ENCODE results near the gene OR2H1.

OR2H1 gene

DNA sequence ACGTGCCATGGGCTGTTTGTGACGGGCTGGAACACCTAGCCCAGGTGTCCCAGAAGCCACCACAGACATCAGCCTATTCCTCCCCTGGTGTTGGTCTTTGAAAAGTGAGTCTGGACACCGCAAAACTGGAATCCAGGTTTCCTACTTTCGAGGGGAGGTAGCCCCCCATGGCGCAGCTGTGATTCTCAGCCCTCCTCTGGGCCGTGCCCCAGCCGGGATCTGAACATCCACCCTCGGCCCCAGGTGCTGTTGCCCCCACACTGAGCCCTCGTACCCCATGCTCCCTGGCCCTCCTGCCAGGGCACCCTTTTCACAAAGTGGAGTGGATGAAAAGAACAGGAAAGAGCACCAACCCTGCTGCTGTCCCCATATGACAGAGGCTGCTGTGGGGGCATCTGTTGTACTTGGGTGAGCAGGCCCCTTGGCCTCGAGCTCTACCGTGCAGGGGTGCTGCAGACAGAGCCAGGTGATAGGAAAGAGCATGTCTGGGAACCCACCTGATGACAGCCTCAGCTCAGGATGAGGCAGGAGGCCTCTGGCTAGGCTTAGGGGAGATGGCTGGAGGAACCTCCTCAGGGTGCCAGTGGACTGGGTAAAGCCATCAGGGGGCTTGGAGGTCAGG is 49.6 kb downstream of the OR2H1 start:
- DNase-seq (ENCODE audit: low read depth): no peak

DNA sequence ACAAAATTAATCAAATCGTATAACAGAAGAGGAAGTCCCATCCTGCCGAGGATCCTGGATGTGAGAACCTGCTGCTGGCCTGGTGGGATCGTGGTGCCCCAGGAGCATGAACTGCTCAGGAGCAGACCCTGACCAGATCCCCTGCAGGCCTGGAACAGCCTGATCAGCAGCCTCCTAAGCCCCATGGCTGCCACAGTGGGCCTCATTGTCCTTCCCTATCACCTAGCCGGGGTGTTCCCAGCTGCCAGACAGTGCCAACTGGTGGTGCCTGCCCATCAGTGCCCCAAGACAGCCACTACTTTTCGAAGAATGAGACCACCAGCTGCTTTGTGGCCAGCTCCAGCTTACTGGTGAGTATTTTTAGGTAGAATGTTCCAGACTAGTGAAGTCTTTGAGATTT is 50.4 kb downstream of the OR2H1 start:
- no peak for DNase-seq (ENCODE audit: low read depth)
- no peak overlapping the region for H3K4me3 ChIP-seq (ENCODE audit: control insufficient read depth, low read depth, low read length)
- TF ChIP-seq, protein P1, sequence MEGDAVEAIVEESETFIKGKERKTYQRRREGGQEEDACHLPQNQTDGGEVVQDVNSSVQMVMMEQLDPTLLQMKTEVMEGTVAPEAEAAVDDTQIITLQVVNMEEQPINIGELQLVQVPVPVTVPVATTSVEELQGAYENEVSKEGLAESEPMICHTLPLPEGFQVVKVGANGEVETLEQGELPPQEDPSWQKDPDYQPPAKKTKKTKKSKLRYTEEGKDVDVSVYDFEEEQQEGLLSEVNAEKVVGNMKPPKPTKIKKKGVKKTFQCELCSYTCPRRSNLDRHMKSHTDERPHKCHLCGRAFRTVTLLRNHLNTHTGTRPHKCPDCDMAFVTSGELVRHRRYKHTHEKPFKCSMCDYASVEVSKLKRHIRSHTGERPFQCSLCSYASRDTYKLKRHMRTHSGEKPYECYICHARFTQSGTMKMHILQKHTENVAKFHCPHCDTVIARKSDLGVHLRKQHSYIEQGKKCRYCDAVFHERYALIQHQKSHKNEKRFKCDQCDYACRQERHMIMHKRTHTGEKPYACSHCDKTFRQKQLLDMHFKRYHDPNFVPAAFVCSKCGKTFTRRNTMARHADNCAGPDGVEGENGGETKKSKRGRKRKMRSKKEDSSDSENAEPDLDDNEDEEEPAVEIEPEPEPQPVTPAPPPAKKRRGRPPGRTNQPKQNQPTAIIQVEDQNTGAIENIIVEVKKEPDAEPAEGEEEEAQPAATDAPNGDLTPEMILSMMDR (conservative IDR thresholded peaks at IDR 0.05; ENCODE audit: control insufficient read depth, insufficient read depth, low read depth, low read length): no peak

More for the DNA sequence above, 49.6 kb downstream of the OR2H1 start:
- H3K4me3 ChIP-seq (ENCODE audit: control insufficient read depth, low read depth, low read length): no peak overlapping the region
- TF ChIP-seq, protein P1 (conservative IDR thresholded peaks at IDR 0.05; ENCODE audit: control insufficient read depth, insufficient read depth, low read depth, low read length): no peak

DNA sequence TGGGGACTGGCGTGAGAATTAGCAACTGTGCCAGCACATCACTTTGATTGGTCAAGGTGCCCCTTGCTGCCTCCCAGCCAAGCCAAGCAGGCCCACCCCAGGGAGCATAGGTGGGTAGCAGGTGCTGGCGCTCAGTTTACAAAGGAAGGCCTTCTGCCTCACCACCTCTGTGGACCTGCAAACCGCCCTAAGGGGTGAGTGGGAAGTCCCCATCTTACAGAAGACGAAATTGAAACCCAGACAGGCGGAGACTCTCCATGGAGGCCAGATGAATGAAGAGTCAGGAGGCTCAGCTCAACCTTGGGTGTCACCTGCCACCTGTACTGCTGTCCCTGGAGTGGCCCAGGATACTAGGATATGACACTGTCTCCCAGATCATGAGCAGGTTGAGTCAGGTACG is 52.3 kb downstream of the OR2H1 start:
- TF ChIP-seq, protein P1 (conservative IDR thresholded peaks at IDR 0.05; ENCODE audit: control insufficient read depth, insufficient read depth, low read depth, low read length): no peak
- DNase-seq (ENCODE audit: low read depth): no peak
- no peak overlapping the region for H3K4me3 ChIP-seq (ENCODE audit: control insufficient read depth, low read depth, low read length)

DNA sequence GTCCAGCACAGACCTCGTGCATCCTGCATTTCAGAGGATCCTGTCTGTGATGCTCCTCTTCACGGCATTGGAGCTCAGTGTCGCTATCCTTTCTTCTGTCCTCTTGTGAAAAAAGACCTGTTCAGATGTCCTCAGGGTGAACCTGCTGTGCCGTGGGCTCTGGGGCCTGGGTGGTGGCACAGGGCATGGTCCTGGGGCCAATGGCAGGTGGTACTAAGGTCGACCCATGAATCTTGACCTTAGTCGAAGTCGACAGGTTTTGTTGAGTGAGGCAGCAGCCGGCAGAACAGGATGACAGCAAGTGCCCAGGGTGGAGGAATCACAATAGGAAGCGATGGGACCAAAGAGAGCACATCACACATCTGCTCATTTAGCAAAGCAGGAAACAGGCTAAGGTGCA is 52.8 kb downstream of the OR2H1 start:
- H3K4me3 ChIP-seq (ENCODE audit: control insufficient read depth, low read depth, low read length): no peak overlapping the region
- TF ChIP-seq, protein P1 (conservative IDR thresholded peaks at IDR 0.05; ENCODE audit: control insufficient read depth, insufficient read depth, low read depth, low read length): no peak
- no peak for DNase-seq (ENCODE audit: low read depth)

DNA sequence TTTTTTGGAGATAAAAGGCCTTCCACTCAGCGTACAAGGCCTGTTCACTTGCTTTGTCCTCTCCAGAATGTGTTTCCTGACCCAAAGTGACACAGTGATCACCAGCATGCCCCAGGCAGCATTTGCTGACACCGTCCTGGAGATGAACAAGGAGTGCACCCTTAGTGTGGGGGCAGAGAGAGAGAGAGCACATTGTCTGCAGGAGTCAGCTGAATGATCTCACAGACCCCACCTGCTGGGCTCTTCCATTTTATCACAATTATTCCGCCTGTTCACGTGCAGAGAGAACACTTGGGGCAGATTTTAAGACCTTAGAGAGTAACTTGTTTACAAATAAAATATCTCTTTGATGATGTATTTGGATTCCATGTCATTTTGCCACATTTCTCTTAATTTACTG is 53.2 kb downstream of the OR2H1 start:
- TF ChIP-seq, protein P1 (conservative IDR thresholded peaks at IDR 0.05; ENCODE audit: control insufficient read depth, insufficient read depth, low read depth, low read length): no peak
- no peak for DNase-seq (ENCODE audit: low read depth)
- H3K4me3 ChIP-seq (ENCODE audit: control insufficient read depth, low read depth, low read length): no peak overlapping the region

DNA sequence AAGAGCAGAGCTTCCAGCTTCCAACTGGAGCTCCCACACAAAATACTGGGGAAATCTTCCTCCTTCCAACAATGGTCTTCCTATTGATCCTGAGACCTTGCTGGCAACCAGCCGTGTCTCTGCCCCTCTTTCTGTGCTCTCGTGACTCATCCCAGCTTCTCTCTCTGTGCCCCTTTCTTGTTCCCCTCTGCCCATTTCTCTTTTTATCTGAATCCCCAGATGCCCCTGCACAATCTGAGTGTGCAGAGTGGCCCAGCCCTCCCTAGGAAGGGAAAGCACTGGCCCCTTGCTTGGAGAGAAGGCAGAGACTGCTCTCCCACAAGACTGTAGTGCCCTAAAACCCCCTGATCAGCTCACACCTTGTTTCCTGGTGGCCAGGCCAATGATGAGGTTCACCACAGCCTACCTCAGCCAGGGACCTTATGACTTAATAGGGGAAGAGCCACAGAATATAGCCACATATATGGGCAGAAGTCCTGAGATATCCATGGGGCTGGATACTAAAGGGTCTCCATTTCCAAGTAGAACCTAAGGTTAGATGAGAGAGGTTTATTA is 53.9 kb downstream of the OR2H1 start:
- TF ChIP-seq, protein P1 (conservative IDR thresholded peaks at IDR 0.05; ENCODE audit: control insufficient read depth, insufficient read depth, low read depth, low read length): no peak
- no peak for DNase-seq (ENCODE audit: low read depth)
- H3K4me3 ChIP-seq (ENCODE audit: control insufficient read depth, low read depth, low read length): no peak overlapping the region

All from fibroblast of mammary gland (primary cell).